HCT116 (cell line): Measurements from ENCODE around the gene KIF13A. TPM values are rescaled to one million over a fixed set of nuclear protein-coding genes. Genes with fewer than 3 reads are reported as not detected.

ENCODE experiments used
- ATAC-seq: fragments of 200-7000 bp; cut with Tn5 transposase; 2 replicates; pipeline ENCODE4 v1.9.1; 2020; ENCODE audit warnings: mild to moderate bottlenecking, moderate library complexity
- BruUV-seq: library from RNA; stranded (reverse); fragments of 400-500 nt; replicated peaks from 2 replicates; lab custom pipeline; 2021; lab: Mats Ljungman, UMichigan
- CTCF ChIA-PET: fragments of 300-600 bp; sonication (Branson Sonifier 250); formaldehyde crosslinking; loops from one replicate; lab custom pipeline; 2021; ENCODE audit warnings: antibody characterized with exemption; lab: Charles Lee
- POLR2A ChIA-PET: fragments of 300-600, 350-600 bp; sonication (Branson Sonifier 250); formaldehyde crosslinking; loops from one replicate; lab custom pipeline; 2021; ENCODE audit warnings: antibody characterized with exemption; lab: Charles Lee
- RAD21 ChIA-PET, 2 experiments: fragments of 300-600 bp; sonication (Branson Sonifier 250); formaldehyde crosslinking; loops; one replicate each; lab custom pipeline; 2023; ENCODE audit warnings: low total read pairs in 2 of 2; ENCODE audit not compliant: uncharacterized antibody in 2 of 2, unreplicated experiment in 2 of 2, low non-redundant PET in 1 of 2; lab: Charles Lee
- DNase-seq: peaks from one replicate; pipeline ENCODE4 v3.0.0-alpha.2; 2010; ENCODE audit warnings: low read depth, low spot score
- H2AFZ ChIP-seq: fragments of 200-600 bp; shearing (Covaris generic), sonication (generic); 2 replicates; pipeline ENCODE4 v1.6.1; 2017; ENCODE audit warnings: low read depth, mixed run types, mixed read lengths, antibody characterized with exemption, low read length; ENCODE audit not compliant: poor library complexity, severe bottlenecking
- H3K27ac ChIP-seq: 2 replicates; pipeline ENCODE4 v1.5.1; 2012; ENCODE audit warnings: low read depth, low read length
- H3K27me3 ChIP-seq: fragments of 200-600 bp; sonication (generic); 2 replicates; pipeline ENCODE4 v1.6.1; 2016; ENCODE audit warnings: mixed run types, low read length, mixed read lengths; ENCODE audit not compliant: insufficient read depth
- H3K36me3 ChIP-seq, 2 experiments: fragments of 200-500 bp in 1 of 2; fragments of 200-600 bp in 1 of 2; sonication (Bioruptor generic) in 1 of 2; sonication (generic) in 1 of 2; 2 replicates each; pipeline versions ENCODE4 v1.5.1 to v1.6.1; 2014 to 2016; ENCODE audit warnings: low read length in 2 of 2, inconsistent platforms in 1 of 2, mixed read lengths in 1 of 2, mixed run types in 1 of 2; ENCODE audit not compliant: insufficient read depth in 2 of 2, control insufficient read depth in 1 of 2
- H3K4me1 ChIP-seq, 2 experiments: fragments of 200-600 bp in 1 of 2; sonication (generic) in 1 of 2; 2 replicates each; pipeline versions ENCODE4 v1.5.1 to v1.6.1; 2012 to 2017; ENCODE audit warnings: low read length in 2 of 2, inconsistent platforms in 1 of 2, mild to moderate bottlenecking in 1 of 2, mixed read lengths in 1 of 2, mixed run types in 1 of 2, moderate library complexity in 1 of 2; ENCODE audit not compliant: insufficient read depth in 2 of 2, control insufficient read depth in 1 of 2
- H3K4me2 ChIP-seq: fragments of 200-600 bp; sonication (generic); 2 replicates; pipeline ENCODE4 v1.6.1; 2017; ENCODE audit warnings: mixed run types, low read length, mixed read lengths
- H3K4me3 ChIP-seq, 2 experiments: fragments of 200-600 bp in 1 of 2; sonication (generic) in 1 of 2; replicated peaks in 1 of 2; 2 replicates each; pipeline ENCODE4 v1.5.1; 2011 to 2016; ENCODE audit warnings: low read length in 2 of 2, control low read depth in 1 of 2, low read depth in 1 of 2, mild to moderate bottlenecking in 1 of 2, mixed read lengths in 1 of 2, mixed run types in 1 of 2
- H3K79me2 ChIP-seq: fragments of 200-600 bp; sonication (generic); 2 replicates; pipeline ENCODE4 v1.6.1; 2017; ENCODE audit warnings: mild to moderate bottlenecking, mixed run types, low read length, moderate library complexity, mixed read lengths; ENCODE audit not compliant: insufficient read depth
- H3K9ac ChIP-seq: fragments of 200-600 bp; sonication (generic); 2 replicates; pipeline ENCODE4 v1.6.1; 2016; ENCODE audit warnings: low read length, mixed read lengths
- H3K9me2 ChIP-seq: fragments of 200-600 bp; sonication (generic), shearing (Covaris generic); 2 replicates; pipeline ENCODE4 v1.6.1; 2017; ENCODE audit warnings: mixed run types, mild to moderate bottlenecking, moderate library complexity; ENCODE audit not compliant: insufficient read depth
- H3K9me3 ChIP-seq, 2 experiments: fragments of 200-500 bp in 1 of 2; fragments of 200-600 bp in 1 of 2; sonication (Bioruptor generic) in 1 of 2; sonication (generic) in 1 of 2; 2 replicates each; pipeline ENCODE4 v1.6.1; 2014 to 2017; ENCODE audit warnings: low read length in 2 of 2, mixed read lengths in 2 of 2, inconsistent platforms in 1 of 2, low read depth in 1 of 2, mild to moderate bottlenecking in 1 of 2, mixed run types in 1 of 2, moderate library complexity in 1 of 2; ENCODE audit not compliant: control insufficient read depth in 1 of 2, insufficient read depth in 1 of 2
- H4K20me1 ChIP-seq: fragments of 200-600 bp; sonication (generic), shearing (Covaris generic); 2 replicates; pipeline ENCODE4 v1.6.1; 2017; ENCODE audit warnings: mixed run types, mild to moderate bottlenecking, moderate library complexity; ENCODE audit not compliant: insufficient read depth
- ATF3 ChIP-seq: IDR thresholded peaks from 2 replicates; pipeline ENCODE4 v1.6.1; 2012
- CBX3 ChIP-seq: IDR thresholded peaks from 2 replicates; pipeline ENCODE4 v1.6.1; 2012; ENCODE audit warnings: low read depth
- EZH2phosphoT487 ChIP-seq: fragments of 200-600 bp; IDR thresholded peaks from 2 replicates; pipeline ENCODE4 v1.6.1; 2018; ENCODE audit warnings: antibody characterized with exemption, borderline replicate concordance
- FOSL1 ChIP-seq: IDR thresholded peaks from 2 replicates; pipeline ENCODE4 v1.6.1; 2012; ENCODE audit warnings: low read depth
- JUND ChIP-seq: IDR thresholded peaks from 2 replicates; pipeline ENCODE4 v1.6.1; 2012
- POLR2A ChIP-seq: IDR thresholded peaks from 2 replicates; pipeline ENCODE4 v1.7.0; 2011; ENCODE audit warnings: borderline replicate concordance; ENCODE audit not compliant: insufficient read depth, insufficient read length; ENCODE audit errors: extremely low read depth
- RAD21 ChIP-seq: IDR thresholded peaks from 2 replicates; pipeline ENCODE4 v1.6.1; 2012; ENCODE audit warnings: low read depth, mild to moderate bottlenecking
- SRF ChIP-seq: IDR thresholded peaks from 2 replicates; pipeline ENCODE4 v1.6.1; 2012; ENCODE audit warnings: low read depth
- ZBTB33 ChIP-seq: IDR thresholded peaks from 2 replicates; pipeline ENCODE4 v1.6.1; 2011; ENCODE audit warnings: mild to moderate bottlenecking, low read length, moderate library complexity; ENCODE audit not compliant: insufficient replicate concordance; ENCODE audit errors: extremely low read depth
- intact Hi-C: fragments of 100-400 bp; cut with micrococcal nuclease; formaldehyde crosslinking; loops from 2 replicates; pipeline ENCODE4 v1.10.0; 2022
- total RNA-seq: library from RNA; stranded (reverse); gene quantifications from one replicate; pipeline ENCODE4 v1.2.1, GENCODE V29; 2021; ENCODE audit not compliant: unreplicated experiment
- TF ChIP-seq, protein P1 (sequence below): IDR thresholded peaks from 2 replicates; pipeline ENCODE4 v1.6.1; 2012; ENCODE audit warnings: low read depth

The KIF13A gene
- total RNA-seq, 1 experiment from 2014 or later: 23.1 TPM

GRCh38 chr6:18024876-18025275 lies 37.4 kb upstream of the KIF13A start:
- H3K4me2 ChIP-seq: no peak overlapping the region
- DNase-seq (no peak), ATAC-seq (no peak)
- no peak overlapping the region for H2AFZ ChIP-seq
- BruUV-seq: no TSS peak
- intact Hi-C loops: no loop called here
- TF ChIP-seq, protein P1, sequence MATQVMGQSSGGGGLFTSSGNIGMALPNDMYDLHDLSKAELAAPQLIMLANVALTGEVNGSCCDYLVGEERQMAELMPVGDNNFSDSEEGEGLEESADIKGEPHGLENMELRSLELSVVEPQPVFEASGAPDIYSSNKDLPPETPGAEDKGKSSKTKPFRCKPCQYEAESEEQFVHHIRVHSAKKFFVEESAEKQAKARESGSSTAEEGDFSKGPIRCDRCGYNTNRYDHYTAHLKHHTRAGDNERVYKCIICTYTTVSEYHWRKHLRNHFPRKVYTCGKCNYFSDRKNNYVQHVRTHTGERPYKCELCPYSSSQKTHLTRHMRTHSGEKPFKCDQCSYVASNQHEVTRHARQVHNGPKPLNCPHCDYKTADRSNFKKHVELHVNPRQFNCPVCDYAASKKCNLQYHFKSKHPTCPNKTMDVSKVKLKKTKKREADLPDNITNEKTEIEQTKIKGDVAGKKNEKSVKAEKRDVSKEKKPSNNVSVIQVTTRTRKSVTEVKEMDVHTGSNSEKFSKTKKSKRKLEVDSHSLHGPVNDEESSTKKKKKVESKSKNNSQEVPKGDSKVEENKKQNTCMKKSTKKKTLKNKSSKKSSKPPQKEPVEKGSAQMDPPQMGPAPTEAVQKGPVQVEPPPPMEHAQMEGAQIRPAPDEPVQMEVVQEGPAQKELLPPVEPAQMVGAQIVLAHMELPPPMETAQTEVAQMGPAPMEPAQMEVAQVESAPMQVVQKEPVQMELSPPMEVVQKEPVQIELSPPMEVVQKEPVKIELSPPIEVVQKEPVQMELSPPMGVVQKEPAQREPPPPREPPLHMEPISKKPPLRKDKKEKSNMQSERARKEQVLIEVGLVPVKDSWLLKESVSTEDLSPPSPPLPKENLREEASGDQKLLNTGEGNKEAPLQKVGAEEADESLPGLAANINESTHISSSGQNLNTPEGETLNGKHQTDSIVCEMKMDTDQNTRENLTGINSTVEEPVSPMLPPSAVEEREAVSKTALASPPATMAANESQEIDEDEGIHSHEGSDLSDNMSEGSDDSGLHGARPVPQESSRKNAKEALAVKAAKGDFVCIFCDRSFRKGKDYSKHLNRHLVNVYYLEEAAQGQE: no peak
- TF ChIP-seq FOSL1: no peak
- POLR2A ChIA-PET: no interaction called here
- no peaks in the 10 kb centered on the region for H3K79me2 ChIP-seq
- no peaks in the 10 kb centered on the region for H3K27me3 ChIP-seq
- H3K4me3 ChIP-seq: no peak overlapping the region
- H3K9me2 ChIP-seq: no peaks in the 10 kb centered on the region
- H3K9me3 ChIP-seq: no peaks in the 10 kb centered on the region
- CTCF ChIA-PET: no interaction called here
- peaks cover 0 to 8% of the 10 kb centered on the region in 2 experiments; a peak in 1 of 4 replicates for H3K4me1 ChIP-seq
- H3K27ac ChIP-seq: no peak overlapping the region
- H3K9ac ChIP-seq: no peak overlapping the region
- no peaks in the 10 kb centered on the region for H4K20me1 ChIP-seq
- RAD21 ChIA-PET: no interaction called here
- no peaks in the 10 kb centered on the region for H3K36me3 ChIP-seq

DNA sequence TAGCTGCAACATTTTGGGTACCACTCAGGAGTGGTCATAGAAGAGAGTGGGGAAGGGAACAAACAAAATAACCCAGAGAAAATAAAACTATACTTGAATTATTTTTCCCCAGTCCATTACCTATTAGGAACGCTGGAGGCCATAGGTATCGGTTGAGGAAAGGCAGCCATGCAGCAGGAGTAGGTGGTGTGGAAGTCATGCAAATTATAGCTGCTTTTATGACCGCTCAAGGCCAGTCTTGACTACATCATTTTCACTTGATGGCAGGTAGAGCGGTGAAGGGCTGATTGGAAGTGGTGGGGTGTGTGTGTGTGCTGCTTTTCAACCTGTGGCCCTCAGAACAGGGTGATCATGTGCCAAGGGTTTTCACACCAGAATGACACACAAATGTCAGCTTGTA lies 36.5 kb upstream of the KIF13A start:
- POLR2A ChIA-PET: no interaction called here
- no peak for ATAC-seq
- CTCF ChIA-PET: no interaction called here

More for the DNA sequence above, 36.5 kb upstream of the KIF13A start:
- no peak overlapping the region for H3K4me2 ChIP-seq
- H3K27ac ChIP-seq: no peak overlapping the region
- BruUV-seq: no TSS peak
- intact Hi-C loops: no loop called here
- DNase-seq: no peak
- H3K4me3 ChIP-seq: no peak overlapping the region
- no peaks in the 10 kb centered on the region for H3K9me2 ChIP-seq
- H4K20me1 ChIP-seq: no peaks in the 10 kb centered on the region
- no peaks in the 10 kb centered on the region for H3K27me3 ChIP-seq
- RAD21 ChIA-PET: no interaction called here
- no peaks in the 10 kb centered on the region for H3K9me3 ChIP-seq
- H2AFZ ChIP-seq: no peak overlapping the region
- no peaks in the 10 kb centered on the region for H3K79me2 ChIP-seq
- no peak overlapping the region for H3K9ac ChIP-seq
- TF ChIP-seq SRF (no peak), ATF3 (no peak), POLR2A (no peak), CBX3 (no peak), RAD21 (no peak), ZBTB33 (no peak), EZH2phosphoT487 (no peak), JUND (no peak)
- H3K36me3 ChIP-seq: no peaks in the 10 kb centered on the region
- peaks cover 0 to 8% of the 10 kb centered on the region in 2 experiments; a peak in 1 of 4 replicates for H3K4me1 ChIP-seq
